HL-60/S4 treated with phorbol 12-myristate 13-acetate at 8.2 ng/mL for 4 days and 3 days (cell line): ENCODE measurements around the gene FRMD4B.

ENCODE experiments used
- in situ Hi-C: fragments of 300-500 bp; cut with MboI; formaldehyde crosslinking; loops from 2 replicates; pipeline ENCODE4 v1.15.0; 2022; ENCODE audit warnings: low sequenced_read_pairs

FRMD4B gene

GRCh38 chr3:69385723-69386555 is at the start of gene FRMD4B:
Gene FRMD4B (minus strand): TSS chr3:69386088. CDS start chr3:69385989, 99 bp downstream.
- in situ Hi-C loops = no loop called here

- in situ Hi-C loops = loop anchor here (25.0 kb wide), 1 partner anchor 272 kb away; no protein-coding TSS in a partner anchor
These were observed 48.1 kb upstream of the FRMD4B start for GRCh38 chr3:69433969-69434325.

GRCh38 chr3:69433121-69433968 is 47.5 kb upstream of the FRMD4B start:
- in situ Hi-C loops = loop anchor here (25.0 kb wide), 1 partner anchor 271 kb away; no protein-coding TSS in a partner anchor

GRCh38 chr3:69428657-69429255 is 42.9 kb upstream of the FRMD4B start:
- in situ Hi-C loops = loop anchor here (25.0 kb wide), 1 partner anchor 266 kb away; no protein-coding TSS in a partner anchor

GRCh38 chr3:69426967-69427304 is 41.0 kb upstream of the FRMD4B start:
- in situ Hi-C loops = loop anchor here (25.0 kb wide), 1 partner anchor 265 kb away; no protein-coding TSS in a partner anchor

GRCh38 chr3:69426291-69426966 is 40.5 kb upstream of the FRMD4B start:
- in situ Hi-C loops = loop anchor here (25.0 kb wide), 1 partner anchor 264 kb away; no protein-coding TSS in a partner anchor

- in situ Hi-C loops = loop anchor here (25.0 kb wide), 1 partner anchor 263 kb away; no protein-coding TSS in a partner anchor
These were observed 39.4 kb upstream of the FRMD4B start for GRCh38 chr3:69425249-69425648.

- in situ Hi-C loops = no loop called here
These were observed 37.7 kb upstream of the FRMD4B start for GRCh38 chr3:69423463-69424155.

GRCh38 chr3:69422751-69423150 is 36.9 kb upstream of the FRMD4B start:
- in situ Hi-C loops = no loop called here

GRCh38 chr3:69420781-69421520 is 35.1 kb upstream of the FRMD4B start:
- in situ Hi-C loops = no loop called here

GRCh38 chr3:69419276-69419675 is 33.4 kb upstream of the FRMD4B start:
- in situ Hi-C loops = no loop called here

- in situ Hi-C loops = no loop called here
These were observed 31.7 kb upstream of the FRMD4B start for GRCh38 chr3:69417541-69418078.

- in situ Hi-C loops = no loop called here
These were observed 27.8 kb upstream of the FRMD4B start for GRCh38 chr3:69413551-69414207.

- in situ Hi-C loops = no loop called here
These were observed 25.5 kb upstream of the FRMD4B start for GRCh38 chr3:69411346-69411745.

GRCh38 chr3:69410301-69410700 is 24.4 kb upstream of the FRMD4B start:
- in situ Hi-C loops = no loop called here

GRCh38 chr3:69409831-69410230 is 23.9 kb upstream of the FRMD4B start:
- in situ Hi-C loops = no loop called here

- in situ Hi-C loops = no loop called here
These were observed 23.1 kb upstream of the FRMD4B start for GRCh38 chr3:69409011-69409410.

GRCh38 chr3:69408542-69408941 is 22.7 kb upstream of the FRMD4B start:
- in situ Hi-C loops = no loop called here

- in situ Hi-C loops = no loop called here
These were observed 22.0 kb upstream of the FRMD4B start for GRCh38 chr3:69407908-69408307.
